ENCODE measurements around the gene NES. TPM values are rescaled to one million over a fixed set of nuclear protein-coding genes. Genes with fewer than 3 reads are reported as not detected.

The NES gene
- total RNA-seq, 4 donors from 2014 or later = 4.3 to 10.4 (median 9.0) TPM

- no peaks in the 10 kb centered on the region for H3K9me3 ChIP-seq
- TF ChIP-seq, protein P1, sequence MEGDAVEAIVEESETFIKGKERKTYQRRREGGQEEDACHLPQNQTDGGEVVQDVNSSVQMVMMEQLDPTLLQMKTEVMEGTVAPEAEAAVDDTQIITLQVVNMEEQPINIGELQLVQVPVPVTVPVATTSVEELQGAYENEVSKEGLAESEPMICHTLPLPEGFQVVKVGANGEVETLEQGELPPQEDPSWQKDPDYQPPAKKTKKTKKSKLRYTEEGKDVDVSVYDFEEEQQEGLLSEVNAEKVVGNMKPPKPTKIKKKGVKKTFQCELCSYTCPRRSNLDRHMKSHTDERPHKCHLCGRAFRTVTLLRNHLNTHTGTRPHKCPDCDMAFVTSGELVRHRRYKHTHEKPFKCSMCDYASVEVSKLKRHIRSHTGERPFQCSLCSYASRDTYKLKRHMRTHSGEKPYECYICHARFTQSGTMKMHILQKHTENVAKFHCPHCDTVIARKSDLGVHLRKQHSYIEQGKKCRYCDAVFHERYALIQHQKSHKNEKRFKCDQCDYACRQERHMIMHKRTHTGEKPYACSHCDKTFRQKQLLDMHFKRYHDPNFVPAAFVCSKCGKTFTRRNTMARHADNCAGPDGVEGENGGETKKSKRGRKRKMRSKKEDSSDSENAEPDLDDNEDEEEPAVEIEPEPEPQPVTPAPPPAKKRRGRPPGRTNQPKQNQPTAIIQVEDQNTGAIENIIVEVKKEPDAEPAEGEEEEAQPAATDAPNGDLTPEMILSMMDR (IDR thresholded peaks at IDR 0.05) = no peak
- TF ChIP-seq POLR2A (IDR thresholded peaks at IDR 0.05) = no peak
- no peaks in the 10 kb centered on the region for H3K27me3 ChIP-seq
- no peak overlapping the region for H3K4me3 ChIP-seq (replicated peaks in 1 of 3)
- H3K36me3 ChIP-seq = no peaks in the 10 kb centered on the region
- H3K4me1 ChIP-seq = peaks cover 4 to 54% of the 10 kb centered on the region in 2 donors
- peak overlapping the region; percentile 37 to 63 (median 61) for H3K27ac ChIP-seq
- no peak for DNase-seq
- WGBS, 2 donors = 87 to 90% methylated on average over 9 of the region's 9 CpGs
- intact Hi-C loops (cut with DNase I) = no loop called here
Observed at GRCh38 chr1:156666862-156667609, 10.2 kb downstream of the NES start.

DNA sequence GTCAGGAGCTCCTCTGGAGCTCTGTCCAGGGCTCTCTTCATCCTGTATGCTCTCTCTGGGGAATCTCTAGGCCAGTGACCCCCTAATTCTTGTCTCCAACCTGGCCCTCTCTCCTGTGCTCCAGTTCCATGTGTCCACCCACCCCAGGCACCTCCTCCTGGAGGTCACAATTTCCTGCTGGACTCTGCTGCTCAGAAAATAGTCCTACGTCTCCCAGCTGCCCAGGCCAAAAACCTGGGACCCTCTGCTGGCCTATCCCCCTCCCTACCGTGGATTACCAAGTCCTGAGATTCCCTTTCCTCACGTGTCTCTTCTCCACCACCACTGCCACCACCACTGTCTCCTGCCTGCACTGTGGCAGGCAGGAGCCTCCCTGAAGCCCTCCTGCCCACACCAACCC, 11.7 kb downstream of the NES start:
- intact Hi-C loops (cut with DNase I) = no loop called here
- H3K27me3 ChIP-seq = no peaks in the 10 kb centered on the region
- DNase-seq = no peak
- no peak for TF ChIP-seq POLR2A (IDR thresholded peaks at IDR 0.05)
- TF ChIP-seq, protein P1 (IDR thresholded peaks at IDR 0.05) = no peak
- H3K27ac ChIP-seq = peak overlapping the region in 1 of 3 donors; percentile 58
- H3K9me3 ChIP-seq = no peaks in the 10 kb centered on the region
- WGBS, 2 donors = 63 to 81% methylated on average over 3 of the region's 3 CpGs
- peaks cover 4 to 65% of the 10 kb centered on the region in 2 donors for H3K4me1 ChIP-seq
- no peak overlapping the region for H3K4me3 ChIP-seq (replicated peaks in 1 of 3)
- H3K36me3 ChIP-seq = no peaks in the 10 kb centered on the region

DNA sequence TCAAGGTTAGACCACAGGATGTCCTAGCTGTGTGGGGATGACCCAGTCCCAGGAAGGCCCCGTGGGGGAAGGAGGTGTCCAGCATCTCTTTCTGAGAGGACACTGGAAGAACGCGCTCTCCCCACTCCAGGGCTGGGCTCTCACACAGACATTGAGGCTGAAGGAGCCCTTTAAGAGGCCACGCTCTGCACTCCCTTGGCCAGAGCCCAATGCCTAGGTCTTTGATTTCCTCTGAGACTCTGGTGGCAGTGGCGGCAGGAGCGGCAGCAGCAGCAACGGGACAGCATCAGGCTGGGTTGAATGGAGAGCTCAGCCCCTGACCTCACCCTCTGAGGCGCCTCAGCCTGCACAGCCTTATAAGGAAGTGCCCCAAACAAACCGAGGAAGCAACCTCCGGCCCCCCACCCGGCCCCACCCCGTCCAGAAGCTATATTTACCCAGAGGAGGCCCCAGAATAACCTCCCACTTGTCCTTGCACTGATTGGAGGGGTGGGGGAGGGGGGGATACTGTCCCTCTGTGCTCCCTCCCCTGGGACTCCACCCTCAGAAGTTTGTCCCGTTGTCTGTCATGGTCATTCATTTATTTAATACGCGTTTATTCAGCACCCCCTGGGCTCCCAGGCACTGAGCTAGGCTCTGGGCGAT, 12.3 kb downstream of the NES start:
- WGBS, 2 donors = 21 to 26% methylated on average over 10 to 15 of the region's 16 CpGs
- H3K36me3 ChIP-seq = no peaks in the 10 kb centered on the region
- TF ChIP-seq POLR2A (IDR thresholded peaks at IDR 0.05) = no peak
- TF ChIP-seq, protein P1 (IDR thresholded peaks at IDR 0.05) = no peak
- peak overlapping the region in 2 of 3 donors; percentile 31 to 58 for H3K27ac ChIP-seq
- no peaks in the 10 kb centered on the region for H3K27me3 ChIP-seq
- peak; percentile 71 to 79 for DNase-seq
- H3K4me3 ChIP-seq (replicated peaks in 1 of 3) = no peak overlapping the region
- peaks cover 5 to 71% of the 10 kb centered on the region in 2 donors for H3K4me1 ChIP-seq
- no peaks in the 10 kb centered on the region for H3K9me3 ChIP-seq
- intact Hi-C loops (cut with DNase I) = no loop called here

- no peak for TF ChIP-seq POLR2A (IDR thresholded peaks at IDR 0.05)
- TF ChIP-seq, protein P1 (IDR thresholded peaks at IDR 0.05) = no peak
- H3K36me3 ChIP-seq = no peaks in the 10 kb centered on the region
- no peaks in the 10 kb centered on the region for H3K27me3 ChIP-seq
- H3K9me3 ChIP-seq = no peaks in the 10 kb centered on the region
- 46 to 48% methylated on average over 5 of the region's 5 CpGs for WGBS, 2 donors
- no peak overlapping the region for H3K4me3 ChIP-seq (replicated peaks in 1 of 3)
- H3K27ac ChIP-seq = peak overlapping the region; percentile 31 to 58 (median 40)
- peaks cover 11 to 78% of the 10 kb centered on the region in 2 donors for H3K4me1 ChIP-seq
- DNase-seq = no peak
- intact Hi-C loops (cut with DNase I) = no loop called here
Observed at GRCh38 chr1:156664046-156664766, 13.0 kb downstream of the NES start.

Measured in thyroid gland (tissue), 4 donors.